ENCODE data around the gene ZNF444.
"Not testable (repeated sequence)": the region's sequence is repeated elsewhere in the genome, so short reads cannot be mapped to it uniquely, and the experiment has no call there.

ZNF444 gene

GRCh38 chr19:56191115-56191514, 50.0 kb downstream of the ZNF444 start:
- no peak overlapping the region for H3K9ac ChIP-seq (ENCODE audit: low read length)
- no peak overlapping the region for H3K27ac ChIP-seq (ENCODE audit: low read depth, low read length)
- TF ChIP-seq EZH2phosphoT487 (conservative IDR thresholded peaks at IDR 0.05; ENCODE audit: low read length) (no peak), CTCF (IDR thresholded peaks at IDR 0.05; ENCODE audit: insufficient read depth, low read length, poor library complexity, severe bottlenecking) (no peak)
- no peaks in the 10 kb centered on the region for H3F3A ChIP-seq (ENCODE audit: insufficient read depth)
- no peaks in the 10 kb centered on the region for H3K9me2 ChIP-seq (replicated peaks; ENCODE audit: insufficient read depth, low read length)
- no peaks in the 10 kb centered on the region for H3K79me2 ChIP-seq (ENCODE audit: insufficient read depth, low read length)
- no peaks in the 10 kb centered on the region for H3K36me3 ChIP-seq (ENCODE audit: low read length)
- no peak overlapping the region for H3K4me3 ChIP-seq (ENCODE audit: insufficient read depth, low read length, poor library complexity, severe bottlenecking)
- no peaks in the 10 kb centered on the region for H4K20me1 ChIP-seq (ENCODE audit: low read depth, low read length)
- no peaks in the 10 kb centered on the region for H3K27me3 ChIP-seq (ENCODE audit: low read length)
- no peak overlapping the region for H3K4me2 ChIP-seq (ENCODE audit: low read depth, low read length, poor library complexity, severe bottlenecking)
- no peaks in the 10 kb centered on the region for H3K9me3 ChIP-seq (ENCODE audit: insufficient read depth, low read length)
- no peak overlapping the region for H2AFZ ChIP-seq (ENCODE audit: low read depth, low read length, severe bottlenecking)

DNA sequence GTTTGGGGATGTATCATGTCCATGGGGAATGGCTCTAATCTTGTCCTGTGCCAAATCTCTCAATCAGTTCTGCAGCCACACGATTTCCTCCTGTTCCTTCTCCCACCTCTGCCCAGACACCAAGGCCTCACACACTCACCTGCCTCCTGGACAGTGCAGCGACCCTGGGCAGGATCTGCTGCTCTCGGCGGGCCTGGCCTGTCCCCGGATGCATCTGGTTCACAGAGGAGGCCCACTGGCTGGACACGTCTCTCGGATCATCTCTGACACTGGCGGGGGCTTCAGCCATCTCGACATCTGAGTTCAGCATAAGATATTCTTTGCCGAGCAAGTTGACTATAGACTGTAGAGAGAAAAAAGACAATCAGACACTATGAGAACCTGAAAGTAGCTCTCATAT, 50.6 kb downstream of the ZNF444 start:
- Histone ChIP-seq H3K79me2 (ENCODE audit: insufficient read depth, low read length) (no peaks in the 10 kb centered on the region), H3K9ac (ENCODE audit: low read length) (no peak overlapping the region), H3K27ac (ENCODE audit: low read depth, low read length) (no peak overlapping the region), H3F3A (ENCODE audit: insufficient read depth) (no peaks in the 10 kb centered on the region), H3K36me3 (ENCODE audit: low read length) (no peaks in the 10 kb centered on the region), H3K9me3 (ENCODE audit: insufficient read depth, low read length) (no peaks in the 10 kb centered on the region), H3K27me3 (ENCODE audit: low read length) (no peaks in the 10 kb centered on the region), H3K4me3 (ENCODE audit: insufficient read depth, low read length, poor library complexity, severe bottlenecking) (no peak overlapping the region), H4K20me1 (ENCODE audit: low read depth, low read length) (no peaks in the 10 kb centered on the region), H2AFZ (ENCODE audit: low read depth, low read length, severe bottlenecking) (no peak overlapping the region), H3K4me2 (ENCODE audit: low read depth, low read length, poor library complexity, severe bottlenecking) (no peak overlapping the region), H3K9me2 (replicated peaks; ENCODE audit: insufficient read depth, low read length) (no peaks in the 10 kb centered on the region)
- TF ChIP-seq EZH2phosphoT487 (conservative IDR thresholded peaks at IDR 0.05; ENCODE audit: low read length): no peak
- TF ChIP-seq CTCF (IDR thresholded peaks at IDR 0.05; ENCODE audit: insufficient read depth, low read length, poor library complexity, severe bottlenecking): no peak

- H3K36me3 ChIP-seq (ENCODE audit: low read length): no peaks in the 10 kb centered on the region
- H2AFZ ChIP-seq (ENCODE audit: low read depth, low read length, severe bottlenecking): no peak overlapping the region
- H3K4me2 ChIP-seq (ENCODE audit: low read depth, low read length, poor library complexity, severe bottlenecking): no peak overlapping the region
- H3K9ac ChIP-seq (ENCODE audit: low read length): no peak overlapping the region
- H3K79me2 ChIP-seq (ENCODE audit: insufficient read depth, low read length): no peaks in the 10 kb centered on the region
- no peak overlapping the region for H3K4me3 ChIP-seq (ENCODE audit: insufficient read depth, low read length, poor library complexity, severe bottlenecking)
- no peak for TF ChIP-seq CTCF (IDR thresholded peaks at IDR 0.05; ENCODE audit: insufficient read depth, low read length, poor library complexity, severe bottlenecking)
- no peak for TF ChIP-seq EZH2phosphoT487 (conservative IDR thresholded peaks at IDR 0.05; ENCODE audit: low read length)
- H3F3A ChIP-seq (ENCODE audit: insufficient read depth): no peaks in the 10 kb centered on the region
- no peaks in the 10 kb centered on the region for H3K9me3 ChIP-seq (ENCODE audit: insufficient read depth, low read length)
- H3K9me2 ChIP-seq (replicated peaks; ENCODE audit: insufficient read depth, low read length): no peaks in the 10 kb centered on the region
- no peaks in the 10 kb centered on the region for H3K27me3 ChIP-seq (ENCODE audit: low read length)
- H3K27ac ChIP-seq (ENCODE audit: low read depth, low read length): no peak overlapping the region
- H4K20me1 ChIP-seq (ENCODE audit: low read depth, low read length): no peaks in the 10 kb centered on the region
Observed at GRCh38 chr19:56193981-56194640, 53.0 kb downstream of the ZNF444 start.

DNA sequence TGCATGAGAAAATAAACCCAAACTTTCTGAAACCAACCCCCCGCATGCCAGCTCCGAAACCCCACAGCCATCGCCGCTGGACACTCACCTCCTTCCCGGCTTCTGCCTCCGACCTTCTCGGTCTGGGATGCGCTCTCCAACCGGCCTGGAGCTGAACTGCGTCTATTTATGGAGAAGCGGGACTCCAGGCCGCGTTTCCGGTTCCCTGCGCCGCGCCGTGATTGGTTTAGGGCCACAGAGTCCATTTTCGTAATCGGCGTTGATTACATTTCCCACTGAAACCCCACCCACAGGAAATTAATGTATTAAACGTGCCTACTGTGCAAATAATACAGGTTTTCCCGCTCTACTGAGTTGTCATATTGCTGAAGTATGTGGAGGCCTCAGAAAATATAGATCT, 56.6 kb downstream of the ZNF444 start, which contains the start of gene ZSCAN5B:
Gene ZSCAN5B, minus strand, starts transcription at position 138 of the 400 bp plus-strand sequence. CDS start 4,731 bp downstream, outside the sequence.
- H3K9me2 ChIP-seq (replicated peaks; ENCODE audit: insufficient read depth, low read length); H3K27ac ChIP-seq (ENCODE audit: low read depth, low read length); H2AFZ ChIP-seq (ENCODE audit: low read depth, low read length, severe bottlenecking); H3K9me3 ChIP-seq (ENCODE audit: insufficient read depth, low read length); H3K27me3 ChIP-seq (ENCODE audit: low read length); H3K9ac ChIP-seq (ENCODE audit: low read length); H3K36me3 ChIP-seq (ENCODE audit: low read length); H3K4me2 ChIP-seq (ENCODE audit: low read depth, low read length, poor library complexity, severe bottlenecking); H3F3A ChIP-seq (ENCODE audit: insufficient read depth); H3K4me3 ChIP-seq (ENCODE audit: insufficient read depth, low read length, poor library complexity, severe bottlenecking); H4K20me1 ChIP-seq (ENCODE audit: low read depth, low read length); H3K79me2 ChIP-seq (ENCODE audit: insufficient read depth, low read length): not testable (repeated sequence)

Data from SU-DHL-6 (cell line).